NCI-H1930 (cell line): ENCODE data around the gene ZNF519.

Experiments
- DNase-seq, 2 experiments: peaks; one replicate each; lab custom pipeline; 2025; lab: John Stamatoyannopoulos, UW

Gene ZNF519

GRCh38 chr18:14097761-14098160, 34.5 kb downstream of the ZNF519 start:
- DNase-seq, result no peak

- no peak for DNase-seq
Observed at GRCh38 chr18:14093307-14093915, 38.8 kb downstream of the ZNF519 start.

- DNase-seq, result no peak
Observed at GRCh38 chr18:14092625-14093306, 39.5 kb downstream of the ZNF519 start.

- no peak for DNase-seq
Observed at GRCh38 chr18:14089781-14090180, 42.5 kb downstream of the ZNF519 start.

- no peak for DNase-seq
Observed at GRCh38 chr18:14089191-14089590, 43.0 kb downstream of the ZNF519 start.

- peak in 1 of 2 experiments; percentile 0 for DNase-seq
Observed at GRCh38 chr18:14086458-14087231, 45.6 kb downstream of the ZNF519 start.

GRCh38 chr18:14085770-14086457, 46.3 kb downstream of the ZNF519 start:
- no peak for DNase-seq

GRCh38 chr18:14075196-14075595, 57.0 kb downstream of the ZNF519 start:
- no peak for DNase-seq

- no peak for DNase-seq
Observed at GRCh38 chr18:14074187-14074586, 58.0 kb downstream of the ZNF519 start.

GRCh38 chr18:14053661-14054060, 78.6 kb downstream of the ZNF519 start:
- DNase-seq, result no peak
